ENCODE data around the gene TEDDM1. TPM values are rescaled to one million over a fixed set of nuclear protein-coding genes. Genes with fewer than 3 reads are reported as not detected.
"Not testable (repeated sequence)": the region's sequence is repeated elsewhere in the genome, so short reads cannot be mapped to it uniquely, and the experiment has no call there.

Gene TEDDM1
- not detected for total RNA-seq

DNA sequence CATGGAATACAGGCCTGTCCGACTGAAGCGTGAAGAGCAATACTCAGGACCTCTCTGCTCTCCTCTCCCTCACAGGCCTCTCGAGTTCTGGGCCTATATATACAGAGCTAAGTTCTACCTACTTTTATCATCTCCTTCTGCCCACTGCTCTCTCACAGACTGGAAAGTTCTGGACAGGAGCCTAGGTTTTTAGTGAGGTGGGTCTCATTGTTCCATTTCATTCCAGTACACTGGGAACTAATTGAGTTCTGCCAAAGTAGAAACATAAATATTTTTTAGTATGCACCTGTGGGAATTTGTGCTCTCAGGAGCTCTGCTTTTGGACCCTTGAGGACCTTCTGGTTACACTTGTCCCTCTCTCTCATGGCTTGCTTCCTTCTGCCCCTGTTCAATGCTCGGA, at the start of gene TEDDM1:
TSS of gene TEDDM1 (minus strand) at position 101 of the 400 bp plus-strand sequence. CDS start 182 bp downstream, outside the sequence.
- Mint-ChIP-seq H3K27ac (no peak within 1 kb of the TSS), H3K36me3 (no peaks in the 10 kb centered on the region), H3K9me3 (peaks cover 0 to 4% of the 10 kb centered on the region in 2 donors)
- no peak for DNase-seq (ENCODE audit: low spot score in 2 of 2)
- ATAC-seq = no peak

GRCh38 chr1:182450087-182450486, 49.6 kb upstream of the TEDDM1 start, which contains the start of gene RGSL1:
TSS of gene RGSL1 (plus strand) at chr1:182450146. CDS start at chr1:182450166, 20 bp downstream.
- no peak within 1 kb of the TSS for H3K27ac Mint-ChIP-seq
- ATAC-seq = no peak
- DNase-seq (ENCODE audit: low spot score in 2 of 2) = no peak
- H3K36me3 Mint-ChIP-seq = no peaks in the 10 kb centered on the region
- no peaks in the 10 kb centered on the region for H3K9me3 Mint-ChIP-seq

DNA sequence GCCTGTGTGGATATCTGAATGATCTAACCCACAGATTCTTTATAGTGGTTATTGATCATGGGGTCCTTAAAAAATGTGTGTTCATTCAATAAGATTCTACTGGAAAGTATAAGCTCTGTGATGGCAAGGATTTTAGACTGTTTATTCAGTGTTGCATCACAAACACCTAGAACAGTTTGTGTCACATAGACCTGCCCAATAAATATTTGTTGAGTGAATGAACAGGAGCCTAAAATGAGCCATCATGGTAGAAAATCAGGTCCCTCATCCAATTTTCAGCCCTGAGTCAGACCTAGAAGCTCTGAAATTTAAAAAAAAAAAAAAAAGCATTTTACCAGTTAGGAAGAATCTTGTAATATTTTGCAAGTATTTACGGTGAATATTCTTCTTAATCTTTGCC, 47.2 kb upstream of the TEDDM1 start:
- no peaks in the 10 kb centered on the region for H3K36me3 Mint-ChIP-seq
- DNase-seq (ENCODE audit: low spot score in 2 of 2) = no peak
- no peak for ATAC-seq
- H3K27ac Mint-ChIP-seq = no peak overlapping the region
- H3K9me3 Mint-ChIP-seq = no peaks in the 10 kb centered on the region

DNA sequence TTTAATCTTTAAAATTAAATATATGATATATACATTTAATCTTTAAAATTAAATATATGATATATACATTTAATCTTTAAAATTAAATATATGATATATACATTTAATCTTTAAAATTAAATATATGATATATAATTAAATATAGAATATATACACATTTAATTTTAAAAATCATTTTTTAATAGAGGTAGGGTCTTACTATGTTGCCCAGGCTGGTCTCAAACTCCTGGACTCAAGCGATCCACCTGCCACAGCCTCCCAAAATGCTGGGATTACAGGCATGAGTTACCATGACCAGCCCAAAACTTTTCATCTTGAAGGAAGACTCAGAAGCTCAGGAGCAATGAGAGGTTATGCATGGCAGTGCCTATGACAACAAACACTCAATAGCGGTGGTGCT, 46.7 kb upstream of the TEDDM1 start:
- not testable (repeated sequence) for ATAC-seq

GRCh38 chr1:182446033-182446669, 45.7 kb upstream of the TEDDM1 start:
- DNase-seq (ENCODE audit: low spot score in 2 of 2) = peak in 1 of 2 donors; percentile 42
- ATAC-seq = peak; percentile 45 to 66

More for the DNA sequence above, 46.7 kb upstream of the TEDDM1 start:
- not testable (repeated sequence) for DNase-seq (ENCODE audit: low spot score in 2 of 2); H3K27ac Mint-ChIP-seq; H3K9me3 Mint-ChIP-seq; H3K36me3 Mint-ChIP-seq

DNA sequence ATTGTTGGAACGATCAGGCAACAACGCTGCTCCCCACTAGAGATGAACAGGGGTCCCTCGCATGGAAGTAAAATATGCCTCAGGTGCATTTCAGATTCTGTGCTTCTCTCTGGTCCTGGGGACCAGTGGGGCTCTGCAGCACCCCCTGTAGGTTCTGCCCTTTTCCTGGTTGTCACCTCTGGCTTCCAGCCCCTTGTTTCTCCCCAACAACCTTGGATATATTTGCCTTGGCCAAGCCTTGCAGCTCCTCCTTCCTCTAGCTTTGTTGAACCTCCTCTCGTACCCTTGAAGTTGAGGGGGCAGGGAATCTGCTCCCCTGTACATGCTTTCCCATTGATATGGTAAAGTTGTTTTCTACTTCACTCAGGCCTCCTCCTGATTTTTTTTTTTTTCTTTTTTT, 44.0 kb upstream of the TEDDM1 start:
- Mint-ChIP-seq H3K27ac (peak overlapping the region in 1 of 2 donors; percentile 11), H3K36me3 (no peaks in the 10 kb centered on the region), H3K9me3 (no peaks in the 10 kb centered on the region)
- no peak for DNase-seq (ENCODE audit: low spot score in 2 of 2)
- no peak for ATAC-seq

More at GRCh38 chr1:182446033-182446669, 45.7 kb upstream of the TEDDM1 start:
- H3K36me3 Mint-ChIP-seq = no peaks in the 10 kb centered on the region
- no peaks in the 10 kb centered on the region for H3K9me3 Mint-ChIP-seq
- no peak overlapping the region for H3K27ac Mint-ChIP-seq

DNA sequence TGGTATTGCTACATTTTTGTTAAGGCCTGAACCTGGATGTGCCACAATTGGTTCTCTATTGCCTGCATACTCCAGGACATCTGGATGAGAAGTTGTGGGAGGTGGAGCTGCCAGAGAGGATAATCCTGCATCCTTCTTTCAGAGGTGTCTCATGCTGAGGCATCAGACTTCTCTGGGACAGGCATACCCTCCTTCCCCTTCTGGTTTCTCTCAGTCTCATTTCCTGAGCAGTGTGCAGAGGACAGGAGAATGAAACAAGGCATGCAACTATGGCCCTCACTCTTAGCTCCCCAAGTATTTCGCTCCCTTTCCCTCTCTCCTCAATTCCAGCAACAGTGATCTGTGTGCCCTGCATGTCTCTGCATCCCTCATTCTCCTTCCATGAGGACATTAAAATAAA, 41.9 kb upstream of the TEDDM1 start:
- Mint-ChIP-seq H3K27ac (no peak overlapping the region), H3K9me3 (no peaks in the 10 kb centered on the region), H3K36me3 (no peaks in the 10 kb centered on the region)
- DNase-seq (ENCODE audit: low spot score in 2 of 2) (no peak), ATAC-seq (no peak)

DNA sequence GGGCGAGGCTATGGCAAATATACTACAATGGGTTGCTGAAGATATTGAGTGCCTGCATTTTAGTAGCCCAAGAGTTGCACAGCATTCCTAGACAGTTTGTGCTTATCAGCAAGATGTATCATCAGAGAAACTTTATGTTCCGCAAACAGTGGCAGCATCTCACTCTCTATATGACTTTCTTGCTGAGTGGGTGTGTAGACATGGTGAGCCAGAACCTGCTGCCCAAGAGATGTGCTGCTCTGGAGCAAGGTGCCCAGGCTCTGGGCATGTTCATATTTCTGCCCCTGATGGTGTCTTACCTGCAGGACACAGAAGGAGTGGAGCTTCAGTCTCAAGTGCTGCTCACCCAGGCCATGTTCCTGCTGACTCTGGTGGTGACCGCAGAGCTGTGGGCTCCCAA, 41.3 kb upstream of the TEDDM1 start:
- Mint-ChIP-seq H3K9me3 (no peaks in the 10 kb centered on the region), H3K36me3 (no peaks in the 10 kb centered on the region), H3K27ac (no peak overlapping the region)
- ATAC-seq (peak in 1 of 2 donors; percentile 37), DNase-seq (ENCODE audit: low spot score in 2 of 2) (no peak)

GRCh38 chr1:182438326-182438725, 37.9 kb upstream of the TEDDM1 start:
- Mint-ChIP-seq H3K36me3 (no peaks in the 10 kb centered on the region), H3K27ac (no peak overlapping the region), H3K9me3 (no peaks in the 10 kb centered on the region)
- ATAC-seq (no peak), DNase-seq (ENCODE audit: low spot score in 2 of 2) (no peak)

GRCh38 chr1:182433580-182433979, 33.1 kb upstream of the TEDDM1 start:
- no peak overlapping the region for H3K27ac Mint-ChIP-seq
- DNase-seq (ENCODE audit: low spot score in 2 of 2) (no peak), ATAC-seq (no peak)

DNA sequence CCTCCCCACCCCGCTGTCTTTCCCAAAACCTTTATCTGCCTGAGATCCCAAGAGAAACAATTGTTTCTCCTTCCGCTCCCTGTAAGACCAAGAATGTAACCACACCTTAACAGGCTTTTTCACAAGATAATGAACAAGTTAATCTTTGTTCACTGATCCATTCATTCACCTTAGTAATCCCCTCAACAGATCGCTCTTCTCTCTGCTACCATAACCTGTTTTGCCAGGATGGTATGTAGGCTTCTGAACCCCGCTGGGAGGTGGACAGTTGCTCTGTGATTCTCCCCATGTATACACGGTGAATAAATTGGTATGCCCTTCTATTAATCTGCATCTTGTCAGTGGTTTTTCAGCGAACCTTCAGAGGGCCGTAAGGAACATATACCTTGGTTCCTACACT, 30.8 kb upstream of the TEDDM1 start:
- no peak for DNase-seq (ENCODE audit: low spot score in 2 of 2)
- ATAC-seq = no peak
- Mint-ChIP-seq H3K27ac (no peak overlapping the region), H3K9me3 (no peaks in the 10 kb centered on the region), H3K36me3 (no peaks in the 10 kb centered on the region)

More at GRCh38 chr1:182433580-182433979, 33.1 kb upstream of the TEDDM1 start:
- Mint-ChIP-seq H3K36me3 (no peaks in the 10 kb centered on the region), H3K9me3 (no peaks in the 10 kb centered on the region)

DNA sequence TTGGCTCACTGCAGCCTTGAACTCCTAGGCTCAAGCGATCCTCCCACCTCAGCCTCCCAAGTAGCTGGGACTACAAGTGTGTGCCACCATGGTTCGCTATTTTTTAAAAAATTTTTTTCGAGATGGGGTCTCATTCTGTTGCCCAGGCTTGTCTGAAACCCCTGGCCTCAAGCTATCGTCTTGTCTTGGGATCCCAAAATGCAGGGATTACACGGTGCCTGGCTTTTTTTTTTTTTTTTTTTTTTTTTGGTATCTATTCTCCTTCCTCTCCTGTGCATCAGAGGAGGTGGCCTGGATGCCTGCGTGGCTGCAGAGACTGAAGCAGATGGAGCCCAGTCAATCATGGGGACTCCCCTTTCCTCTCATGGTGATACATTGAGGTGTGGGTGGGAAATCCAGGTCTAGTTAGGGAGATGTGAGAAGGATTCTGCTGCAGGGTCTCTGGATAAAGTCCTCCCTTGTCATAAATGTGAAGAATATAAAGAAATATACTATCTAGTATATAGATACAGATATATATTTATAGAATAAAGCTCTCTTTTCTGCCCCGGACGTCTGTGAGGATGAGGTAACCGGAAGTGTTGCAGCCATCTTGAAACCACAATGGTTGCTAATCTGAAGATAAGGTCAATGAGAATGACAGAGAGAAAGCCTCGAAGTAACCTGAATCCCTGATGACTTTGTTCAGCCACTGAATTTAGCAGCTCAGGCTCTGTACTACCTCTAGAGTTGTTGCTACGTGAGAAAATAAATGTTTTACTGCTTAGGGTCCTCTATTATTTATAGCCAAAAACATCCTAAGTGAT, 30.0 kb upstream of the TEDDM1 start:
- ATAC-seq (peak; percentile 78 to 92), DNase-seq (ENCODE audit: low spot score in 2 of 2) (peak in 1 of 2 donors; percentile 22)
- Mint-ChIP-seq H3K9me3 (no peaks in the 10 kb centered on the region), H3K27ac (no peak overlapping the region), H3K36me3 (no peaks in the 10 kb centered on the region)

DNA sequence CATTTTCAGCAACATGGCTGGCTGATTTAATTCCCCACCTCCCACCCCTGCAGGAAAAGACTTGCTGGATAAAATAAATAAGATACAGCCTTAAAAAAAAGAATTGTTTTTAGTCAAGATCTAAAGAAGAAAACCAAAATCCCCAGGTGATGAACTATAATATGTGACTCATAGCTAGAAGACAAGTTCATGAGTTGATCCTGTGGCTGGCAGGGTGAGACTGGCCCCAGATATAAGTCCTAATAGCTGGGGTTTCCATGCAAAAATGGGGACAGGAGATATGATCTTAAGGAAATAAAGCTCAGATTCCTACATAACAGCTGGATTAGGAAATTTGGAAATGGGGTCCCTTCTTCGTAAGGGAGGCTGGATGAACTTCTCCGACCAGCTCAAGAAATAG, 27.6 kb upstream of the TEDDM1 start:
- peak in 1 of 2 donors; percentile 57 for ATAC-seq
- DNase-seq (ENCODE audit: low spot score in 2 of 2) = no peak
- H3K36me3 Mint-ChIP-seq = no peaks in the 10 kb centered on the region
- no peak overlapping the region for H3K27ac Mint-ChIP-seq
- H3K9me3 Mint-ChIP-seq = no peaks in the 10 kb centered on the region

- Mint-ChIP-seq H3K36me3 (no peaks in the 10 kb centered on the region), H3K27ac (no peak overlapping the region), H3K9me3 (no peaks in the 10 kb centered on the region)
- DNase-seq (ENCODE audit: low spot score in 2 of 2) = no peak
- ATAC-seq = peak in 1 of 2 donors; percentile 39
Observed at GRCh38 chr1:182426442-182427430, 26.3 kb upstream of the TEDDM1 start.

DNA sequence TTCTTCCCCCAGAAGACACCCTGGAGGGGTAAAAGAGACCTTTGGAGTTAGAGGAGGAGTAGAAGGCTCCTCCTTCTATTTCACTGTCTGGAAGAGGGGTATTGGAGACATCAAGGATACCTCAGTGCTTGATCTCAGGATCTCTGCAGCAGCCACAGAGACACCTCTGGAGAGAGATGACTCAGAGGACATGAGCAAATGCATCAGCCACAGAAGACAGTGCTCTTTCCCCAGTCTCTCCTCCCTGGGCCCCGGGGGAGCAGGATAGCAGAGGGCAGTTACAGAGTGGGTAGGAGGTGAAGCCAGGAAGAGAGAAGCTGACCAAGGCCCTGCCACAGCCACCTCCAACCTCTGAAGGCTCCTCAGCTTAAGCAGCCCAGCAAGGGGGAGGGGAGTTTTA, 15.3 kb upstream of the TEDDM1 start:
- H3K36me3 Mint-ChIP-seq = no peaks in the 10 kb centered on the region
- DNase-seq (ENCODE audit: low spot score in 2 of 2) = no peak
- no peaks in the 10 kb centered on the region for H3K9me3 Mint-ChIP-seq
- peak; percentile 69 to 73 for ATAC-seq
- H3K27ac Mint-ChIP-seq = no peak overlapping the region

- Mint-ChIP-seq H3K9me3 (no peaks in the 10 kb centered on the region), H3K36me3 (no peaks in the 10 kb centered on the region), H3K27ac (no peak overlapping the region)
- no peak for ATAC-seq
- DNase-seq (ENCODE audit: low spot score in 2 of 2) = no peak
Observed at GRCh38 chr1:182413969-182414368, 13.5 kb upstream of the TEDDM1 start.

DNA sequence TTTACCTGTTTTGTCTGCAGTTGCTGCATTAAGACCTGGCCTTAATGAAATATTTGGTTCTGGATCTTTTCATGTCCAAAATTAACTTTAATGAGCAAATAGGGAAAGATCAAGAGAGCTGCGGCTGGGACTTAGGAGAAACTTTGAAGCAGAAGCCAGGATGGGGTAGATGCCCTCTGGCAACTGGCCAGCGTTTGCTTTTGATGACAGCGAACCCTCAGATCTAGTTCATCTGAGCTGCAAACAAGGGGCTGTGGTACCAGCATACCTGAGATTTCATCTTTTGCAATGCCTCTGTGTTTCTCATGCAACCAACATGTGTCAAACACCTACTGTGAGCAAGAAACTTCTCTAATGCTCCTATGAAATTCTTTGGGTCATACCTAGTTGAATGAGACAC, 13.0 kb upstream of the TEDDM1 start:
- ATAC-seq (no peak), DNase-seq (ENCODE audit: low spot score in 2 of 2) (no peak)
- Mint-ChIP-seq H3K9me3 (no peaks in the 10 kb centered on the region), H3K27ac (no peak overlapping the region), H3K36me3 (no peaks in the 10 kb centered on the region)
